Stimulated activated CD8-positive, alpha-beta memory T cell treated with anti-CD3 and anti-CD28 coated beads, Interleukin-2, amount 100 ng/mL, for 1 hour (primary cell): ENCODE data around the gene NPDC1.
A peak's percentile ranks its signal among the peaks of the same experiment; 100 is the strongest.
"Not testable (repeated sequence)": the region's sequence is repeated elsewhere in the genome, so short reads cannot be mapped to it uniquely, and the experiment has no call there.

Experiments
- DNase-seq, 2 donors: peaks; one replicate each; pipeline ENCODE4 v3.0.0-alpha.2; 2020; ENCODE audit warnings: low read depth in 2 of 2

Gene NPDC1

DNA sequence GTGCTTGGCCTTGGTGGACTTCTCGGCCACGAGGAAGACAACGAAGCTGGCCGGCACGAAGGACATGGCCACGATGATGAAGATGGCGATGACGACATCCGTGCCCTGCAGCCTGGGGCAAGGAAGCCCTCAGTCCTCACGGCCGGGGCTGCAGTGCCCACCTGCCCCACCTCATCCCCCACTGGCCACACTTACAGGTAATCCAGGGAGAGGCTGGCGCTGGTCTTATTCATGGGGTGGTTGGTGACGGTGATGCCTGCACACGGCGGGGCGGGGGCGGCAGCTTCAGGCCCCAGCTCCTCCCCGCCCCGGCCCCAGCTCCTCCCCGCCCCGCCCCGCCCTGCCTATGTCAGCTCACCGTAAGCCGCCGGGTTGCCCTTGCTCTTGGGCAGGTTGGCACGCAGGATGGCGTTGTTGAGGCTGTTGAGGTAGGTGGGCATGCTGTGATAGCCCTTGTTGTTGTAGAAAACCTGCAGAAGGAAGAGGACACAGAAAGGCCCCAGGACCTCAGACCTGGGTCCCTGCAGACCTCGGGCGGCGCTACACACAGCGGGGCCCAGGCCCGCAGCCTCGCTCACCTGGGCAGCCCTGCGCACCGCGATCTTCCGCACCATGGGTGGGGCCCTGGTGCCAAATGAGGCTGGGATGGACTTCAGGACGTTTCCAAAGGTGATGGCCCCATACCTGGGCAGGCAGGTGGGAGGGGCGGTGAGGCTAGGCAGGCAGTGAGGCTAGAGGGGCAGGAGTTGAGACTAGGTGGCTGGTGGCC lies 33.9 kb downstream of the NPDC1 start:
- DNase-seq, result no peak

DNA sequence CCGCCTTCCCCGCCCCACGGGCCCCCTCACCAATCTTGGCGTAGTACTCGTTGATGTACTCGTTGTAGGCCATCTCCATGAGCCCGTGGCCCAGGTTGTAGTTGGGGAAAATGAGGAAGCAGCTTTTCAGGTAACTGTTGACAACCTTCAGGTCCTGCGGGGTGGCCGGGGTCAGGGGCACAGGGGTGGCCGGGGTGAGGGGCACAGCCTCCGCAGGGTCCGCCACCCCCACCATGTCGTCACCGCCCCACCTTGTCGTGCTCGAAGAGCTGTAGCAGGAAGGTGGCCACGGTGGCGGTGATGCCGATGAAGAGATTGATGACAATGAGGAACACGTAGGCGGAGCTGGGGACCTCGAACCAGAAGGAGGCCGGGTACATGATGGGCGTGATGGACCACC lies 34.8 kb downstream of the NPDC1 start:
- DNase-seq, result no peak

DNA sequence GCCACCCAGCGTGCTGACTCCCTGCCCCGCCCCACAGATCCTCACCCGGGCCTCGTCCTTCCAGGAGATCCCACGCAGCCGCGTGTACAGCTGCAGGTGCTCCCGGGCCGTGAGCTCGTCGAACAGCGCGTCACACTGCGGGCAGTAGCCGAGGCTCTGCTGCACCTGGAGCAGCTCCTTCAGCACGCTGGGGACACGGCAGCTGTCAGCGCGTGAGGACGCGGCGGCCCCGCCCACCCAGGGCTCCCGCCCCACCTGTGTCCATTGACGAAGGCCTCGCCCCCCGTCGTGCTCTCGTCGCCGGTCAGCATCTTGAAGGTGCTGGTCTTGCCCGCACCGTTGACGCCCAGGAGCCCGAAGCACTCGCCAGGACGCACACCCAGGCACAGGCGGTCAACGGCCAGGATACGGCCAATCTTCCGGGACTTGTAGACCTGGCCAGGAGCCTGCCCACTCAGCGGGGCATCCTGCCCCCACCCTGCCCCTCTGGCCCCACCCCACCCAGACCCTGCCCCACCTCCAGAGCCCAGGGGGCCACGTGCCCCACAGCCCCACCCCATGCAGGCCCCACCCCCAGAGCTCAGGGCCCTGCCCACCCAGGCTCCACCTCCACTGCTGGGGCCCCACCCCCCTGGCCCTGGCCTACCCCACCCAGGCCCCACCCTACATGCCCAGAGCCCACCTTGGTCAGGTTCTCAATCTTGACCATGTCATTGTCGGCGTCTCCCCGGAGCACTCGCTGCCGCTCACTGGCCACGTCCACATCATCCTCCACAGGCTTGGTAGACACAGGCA lies 35.8 kb downstream of the NPDC1 start:
- DNase-seq, result no peak

DNA sequence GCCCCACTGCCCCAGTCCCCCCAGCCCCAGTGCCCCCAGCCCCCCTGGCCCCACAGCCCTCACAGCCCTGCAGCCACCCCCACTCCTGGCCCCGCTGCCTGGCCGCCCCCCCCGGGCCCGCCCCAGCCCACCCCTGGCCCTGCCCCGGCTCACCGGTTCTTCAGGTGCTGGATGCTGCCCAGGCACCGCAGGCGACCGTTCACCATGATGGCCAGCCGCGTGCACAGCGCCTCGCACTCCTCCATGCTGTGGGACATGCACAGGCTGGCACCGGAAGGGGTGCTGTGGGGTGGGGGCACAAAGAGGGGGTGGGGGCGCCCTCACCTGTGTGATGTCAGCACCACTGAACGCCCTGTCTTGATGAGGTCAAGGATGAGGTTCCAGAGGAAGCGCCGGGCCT lies 36.8 kb downstream of the NPDC1 start:
- no peak for DNase-seq

DNA sequence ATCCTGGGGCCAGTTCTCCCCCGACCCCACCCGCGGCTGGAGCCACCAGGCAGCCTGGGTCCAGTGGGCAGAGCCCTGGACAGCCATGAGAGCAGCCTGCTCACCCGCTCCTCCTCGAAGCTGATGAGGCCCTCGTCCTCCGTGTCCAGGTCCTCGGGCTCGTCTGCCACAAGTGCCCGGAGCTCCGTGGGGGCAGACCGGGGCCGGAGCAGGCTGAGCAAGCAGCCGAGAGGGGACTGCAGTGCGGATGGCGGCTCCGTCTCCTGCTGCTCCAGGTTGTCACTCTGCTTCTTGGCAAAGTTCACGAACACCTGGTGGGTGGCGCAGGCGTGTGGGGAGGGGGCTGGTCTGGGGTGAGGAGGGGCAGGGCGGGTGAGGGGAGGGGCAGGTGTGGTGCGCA lies 37.7 kb downstream of the NPDC1 start:
- DNase-seq, result no peak

DNA sequence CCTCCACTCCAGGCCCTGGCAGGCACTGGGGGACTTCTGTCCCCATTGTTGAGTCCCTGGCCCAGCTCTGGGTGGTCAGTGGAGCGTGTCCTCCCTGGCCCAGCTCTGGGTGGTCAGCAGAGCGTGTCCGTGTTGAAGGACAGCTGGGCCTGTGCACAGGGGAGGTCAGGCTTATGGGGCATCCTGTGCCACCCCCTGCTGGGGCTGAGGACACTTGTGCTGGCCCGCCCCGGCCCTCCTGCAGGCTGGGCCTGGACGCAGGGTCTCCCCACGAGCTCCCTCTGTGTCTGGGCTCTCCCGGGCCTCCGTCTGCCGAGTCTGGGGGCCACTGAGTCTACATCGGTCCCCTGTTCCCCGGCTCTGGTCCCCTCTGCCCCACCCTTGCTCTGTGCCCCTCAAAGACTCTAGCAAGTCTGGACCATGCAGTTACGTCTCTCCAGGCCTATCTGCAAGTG lies 38.1 kb downstream of the NPDC1 start:
- DNase-seq, result no peak

DNA sequence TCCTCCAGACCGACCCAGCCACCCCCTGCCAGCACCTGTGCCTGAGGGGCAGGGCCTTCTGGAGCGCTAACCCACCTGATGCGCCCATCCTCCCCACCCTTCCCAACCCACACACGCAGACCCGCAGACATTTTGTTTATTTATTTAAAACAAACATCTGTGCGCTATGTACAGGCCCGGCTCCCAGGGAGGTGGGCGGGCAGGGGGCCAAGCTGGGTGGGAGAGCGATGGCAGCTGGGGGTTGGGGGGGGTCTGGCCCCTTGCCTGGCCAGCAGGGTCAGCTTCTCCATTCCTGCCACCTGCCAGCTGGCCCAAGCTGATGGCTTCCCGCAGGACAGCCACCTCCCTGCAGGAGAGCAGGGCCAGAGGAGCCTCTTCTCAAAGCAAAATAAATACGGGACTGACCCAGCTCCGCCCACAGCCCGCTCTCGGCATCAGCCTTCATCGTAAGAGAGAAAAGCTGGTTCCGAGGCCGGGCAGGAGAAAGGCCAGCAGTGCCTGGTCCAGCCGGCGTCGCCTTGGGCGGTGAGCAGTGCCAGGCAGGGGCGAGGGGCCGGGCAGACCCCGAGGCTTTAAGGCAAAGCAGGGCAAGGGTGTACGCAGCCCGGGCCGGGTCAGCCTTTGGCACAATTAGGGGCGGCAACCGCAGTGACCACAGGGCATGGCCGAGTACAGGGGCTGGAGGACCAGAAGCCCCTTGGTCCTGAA lies 38.7 kb downstream of the NPDC1 start:
- DNase-seq, result no peak

DNA sequence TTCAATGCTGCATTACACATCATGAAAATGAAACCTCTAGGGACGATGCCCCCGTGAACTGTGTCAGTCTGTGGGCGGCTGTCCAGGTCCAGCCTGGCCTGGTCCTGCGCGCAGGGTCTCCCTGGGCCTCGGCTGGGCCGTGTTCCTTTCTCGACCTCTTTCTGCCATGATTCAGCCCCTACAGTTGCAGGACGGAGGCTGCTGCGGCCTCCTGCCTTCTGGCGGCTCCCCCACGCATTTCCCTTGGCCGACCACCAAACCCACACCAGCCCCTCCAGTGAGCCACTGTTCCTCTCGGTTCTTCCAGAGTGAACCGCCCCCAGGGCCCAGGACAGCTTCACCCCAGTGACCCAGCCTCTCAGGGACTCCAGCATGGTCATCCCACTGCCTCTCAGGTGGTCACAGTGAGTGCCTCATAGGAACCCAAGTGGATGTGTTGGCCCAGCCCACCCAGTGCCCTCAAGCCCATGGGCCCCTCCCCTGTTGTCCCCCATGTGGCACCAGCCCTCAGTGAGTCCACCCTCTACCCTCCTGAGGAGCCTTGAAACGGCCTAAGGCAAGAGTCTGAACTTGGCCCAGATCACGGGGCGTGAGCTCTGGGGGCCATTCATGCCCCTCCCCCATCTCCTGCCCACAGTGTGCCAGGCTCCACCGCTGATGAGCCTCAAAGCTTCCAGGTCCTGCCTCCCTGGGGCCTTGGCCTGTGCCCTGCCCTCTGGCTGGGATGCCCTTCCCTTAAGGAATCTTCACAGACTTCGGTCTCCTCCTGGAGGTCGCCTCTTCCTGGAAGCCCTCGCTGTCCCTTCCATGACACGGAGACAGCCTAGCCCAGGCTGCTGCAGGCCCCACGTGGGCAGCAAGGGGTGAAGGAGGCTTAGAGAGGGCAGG lies 39.6 kb downstream of the NPDC1 start:
- DNase-seq, result no peak

DNA sequence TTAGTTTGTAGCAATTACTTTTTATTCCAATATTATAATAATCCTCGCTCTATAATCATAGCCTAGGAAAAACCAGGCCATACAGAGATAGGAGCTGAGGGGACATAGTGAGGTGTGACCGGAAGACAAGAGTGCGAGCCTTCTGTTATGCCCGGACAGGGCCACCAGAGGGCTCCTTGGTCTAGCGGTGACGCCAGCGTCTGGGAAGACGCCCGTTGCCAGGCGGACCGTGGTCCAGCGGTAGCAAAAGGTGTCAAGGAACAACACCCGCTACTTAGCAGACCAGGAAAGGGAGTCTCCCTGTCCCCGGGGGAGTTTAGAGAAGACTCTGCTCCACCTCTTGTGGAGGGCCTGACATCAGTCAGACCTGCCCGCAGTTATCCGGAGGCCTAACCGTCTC lies 41.7 kb downstream of the NPDC1 start:
- not testable (repeated sequence) for DNase-seq

DNA sequence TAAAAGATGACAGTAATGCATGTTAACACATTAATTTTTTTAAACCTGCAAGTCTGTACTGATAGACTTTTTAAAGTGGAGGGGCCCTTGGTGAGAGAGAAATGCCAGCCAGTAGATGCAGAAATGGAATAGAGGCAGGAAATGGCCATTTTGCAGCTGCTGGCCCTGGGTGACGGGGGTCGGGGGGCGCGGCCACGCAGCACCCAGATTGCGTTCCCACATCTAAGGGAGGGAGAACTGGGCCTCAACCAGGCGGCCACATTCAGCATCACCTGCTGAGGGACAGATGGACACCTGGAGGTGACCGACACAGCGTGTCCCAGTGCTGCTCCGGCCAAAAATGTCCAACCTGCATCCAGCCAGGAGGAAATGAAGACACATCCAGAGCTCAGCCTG lies 43.3 kb downstream of the NPDC1 start:
- DNase-seq, result no peak

DNA sequence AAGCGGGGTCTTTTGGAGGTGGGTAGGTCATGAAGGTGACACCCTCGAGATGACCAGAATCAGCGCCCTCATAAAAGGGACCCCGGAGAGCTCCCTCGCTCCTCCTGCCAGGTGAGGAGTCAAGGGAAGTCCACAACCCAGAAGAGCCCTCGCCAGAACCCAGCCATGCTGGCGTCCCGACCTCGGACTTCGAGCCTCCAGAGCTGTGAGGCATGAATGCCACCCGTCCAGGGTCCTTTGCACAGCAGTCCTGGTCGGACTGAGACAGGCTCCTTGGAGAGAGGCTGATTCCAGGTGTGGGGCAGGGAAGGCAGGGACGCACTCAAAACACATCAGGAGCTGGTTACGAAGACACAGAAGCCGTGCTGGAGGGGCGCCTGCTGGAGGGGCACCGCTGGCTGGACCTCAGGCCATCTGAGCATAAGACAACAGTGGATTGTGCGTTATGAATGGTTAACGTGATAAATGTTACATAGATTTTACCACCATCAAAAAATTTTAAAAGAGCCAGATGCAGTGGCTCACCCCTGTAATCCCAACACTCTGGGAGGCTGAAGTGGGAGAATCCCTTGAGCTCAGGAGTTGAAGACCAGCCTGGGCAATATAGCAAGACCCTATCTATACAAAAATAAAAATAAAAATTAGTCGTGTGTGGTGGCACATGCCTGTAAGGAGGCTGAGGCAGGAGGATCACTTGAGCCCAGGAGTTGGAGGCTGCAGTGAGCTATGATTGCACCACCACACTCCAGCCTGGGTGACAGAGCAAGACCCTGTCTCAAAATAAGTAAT lies 43.9 kb downstream of the NPDC1 start:
- DNase-seq, result no peak

DNA sequence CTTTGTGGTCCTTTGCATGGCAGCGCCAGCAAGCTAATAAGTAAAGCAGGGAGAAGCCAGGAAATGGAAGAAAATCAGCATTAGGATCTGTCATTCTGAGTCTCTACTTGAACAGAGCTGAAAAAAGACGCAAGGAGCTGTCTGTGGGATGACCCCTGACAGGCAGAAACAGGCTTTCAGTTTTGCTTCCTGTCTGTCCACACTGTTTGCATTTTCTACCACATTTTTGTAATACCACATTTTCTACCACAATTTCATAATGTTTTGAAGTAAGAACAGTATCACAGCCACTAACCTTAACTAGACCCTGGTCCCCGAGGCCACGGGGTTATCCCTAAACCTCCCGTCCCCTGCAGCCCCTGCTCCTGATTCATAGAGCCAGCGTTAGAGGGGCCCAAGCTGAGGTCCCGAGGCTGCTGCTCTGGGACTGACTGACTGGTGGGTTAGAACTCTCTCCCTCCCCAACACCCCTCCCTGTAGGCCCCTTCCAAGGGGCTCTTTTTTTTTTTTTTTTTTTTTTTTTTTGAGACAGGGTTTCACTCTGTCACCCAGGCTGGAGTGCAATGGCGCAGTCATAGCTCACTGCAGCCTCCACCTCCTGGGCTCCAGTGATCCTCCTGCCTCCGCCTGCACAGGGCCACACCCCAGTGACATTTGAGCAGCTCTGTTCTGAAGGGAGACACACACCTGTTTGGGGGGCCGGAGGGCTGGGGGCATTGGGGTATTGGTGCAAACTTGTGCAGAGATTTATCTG lies 45.6 kb downstream of the NPDC1 start:
- DNase-seq, result no peak

DNA sequence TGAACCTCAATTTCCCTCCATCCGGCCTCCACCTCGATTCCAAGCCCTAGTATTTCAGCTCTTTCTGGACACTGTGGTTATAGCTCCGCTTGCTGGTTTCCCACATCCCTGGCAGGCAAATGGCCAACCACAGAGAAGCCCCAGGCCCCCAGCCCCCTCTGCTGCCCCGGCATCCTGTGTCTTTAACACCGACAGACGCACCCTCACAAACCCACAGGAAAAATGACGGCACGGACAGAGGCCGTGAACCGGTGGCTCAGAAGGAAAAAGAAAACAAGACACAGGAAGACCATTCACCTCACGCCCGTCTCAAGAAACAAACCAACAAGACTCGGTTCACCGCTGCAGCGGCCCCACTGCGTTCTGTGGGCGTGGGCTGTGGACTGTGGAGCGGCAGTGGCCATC lies 48.1 kb downstream of the NPDC1 start:
- DNase-seq, result peak in 1 of 2 donors; percentile 25

DNA sequence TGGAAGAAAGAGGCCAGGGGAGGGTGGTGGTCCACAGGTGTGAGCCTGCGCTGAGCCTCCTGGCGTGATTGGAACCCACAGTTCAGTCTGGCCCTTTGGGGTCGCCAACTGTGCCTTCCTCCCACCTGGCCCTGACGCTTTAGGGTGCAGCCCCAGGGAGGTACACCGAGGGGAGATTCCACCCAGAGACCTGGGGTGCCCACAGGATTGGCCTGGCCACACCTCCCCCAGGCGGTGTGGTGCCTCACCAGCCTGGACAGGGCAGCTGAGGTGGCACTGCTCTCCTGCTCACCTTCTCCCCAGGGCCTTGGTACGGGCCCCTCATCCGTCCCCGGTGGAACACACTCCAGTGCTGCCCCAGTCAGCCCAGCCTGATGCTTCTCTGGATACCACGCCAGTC lies 48.6 kb downstream of the NPDC1 start:
- DNase-seq, result no peak

DNA sequence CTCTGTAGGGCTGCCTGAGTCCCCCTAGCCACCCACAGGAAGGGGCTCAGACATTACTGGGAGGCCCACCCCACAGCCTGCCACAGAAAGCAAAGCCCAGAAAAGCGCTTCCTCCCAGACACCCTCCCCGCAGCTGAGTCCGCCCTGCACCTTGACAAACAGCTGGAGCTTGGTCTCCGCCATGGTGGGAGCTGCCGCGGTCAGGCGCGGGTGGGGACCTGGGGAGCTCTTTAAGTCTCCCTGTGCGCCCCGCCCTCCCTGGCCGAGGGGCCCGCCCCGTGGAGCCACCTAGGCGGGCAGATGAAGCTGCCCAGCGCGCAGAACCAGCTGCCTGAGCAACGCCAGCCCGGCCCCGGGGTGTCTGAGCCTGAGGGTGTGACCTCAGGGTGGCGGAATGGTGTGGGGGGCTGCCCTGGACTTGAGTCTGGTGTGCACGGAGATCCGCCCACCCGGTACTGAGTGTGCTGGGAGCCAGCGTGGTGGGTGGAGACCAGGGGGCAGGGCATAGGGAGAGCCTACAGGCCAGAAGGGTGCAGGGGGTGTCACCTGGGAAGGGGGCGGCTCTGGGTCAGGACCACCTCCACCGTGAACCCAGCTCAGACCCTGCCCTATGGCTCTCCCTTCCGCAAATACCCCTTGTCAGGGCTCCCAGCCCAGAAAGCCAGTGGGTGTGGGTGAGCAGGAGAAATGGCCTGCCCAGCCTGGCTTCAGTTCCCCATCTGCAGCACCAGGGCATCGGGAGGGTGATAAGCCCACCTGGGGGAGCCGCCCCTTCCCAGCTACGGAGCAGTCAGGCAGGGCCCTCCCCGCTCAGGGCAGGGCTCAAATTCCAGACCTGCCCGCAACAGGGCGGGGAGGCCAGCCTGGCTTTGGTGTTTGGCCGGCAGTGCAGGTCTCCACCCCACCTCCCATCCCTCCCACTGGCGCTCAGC lies 49.4 kb downstream of the NPDC1 start, which contains the start of gene CLIC3:
Gene CLIC3, minus strand, starts transcription at position 208 of the 932 bp plus-strand sequence. Its CDS starts 25 bp downstream, at position 183.
- peak; percentile 28 to 43 for DNase-seq

DNA sequence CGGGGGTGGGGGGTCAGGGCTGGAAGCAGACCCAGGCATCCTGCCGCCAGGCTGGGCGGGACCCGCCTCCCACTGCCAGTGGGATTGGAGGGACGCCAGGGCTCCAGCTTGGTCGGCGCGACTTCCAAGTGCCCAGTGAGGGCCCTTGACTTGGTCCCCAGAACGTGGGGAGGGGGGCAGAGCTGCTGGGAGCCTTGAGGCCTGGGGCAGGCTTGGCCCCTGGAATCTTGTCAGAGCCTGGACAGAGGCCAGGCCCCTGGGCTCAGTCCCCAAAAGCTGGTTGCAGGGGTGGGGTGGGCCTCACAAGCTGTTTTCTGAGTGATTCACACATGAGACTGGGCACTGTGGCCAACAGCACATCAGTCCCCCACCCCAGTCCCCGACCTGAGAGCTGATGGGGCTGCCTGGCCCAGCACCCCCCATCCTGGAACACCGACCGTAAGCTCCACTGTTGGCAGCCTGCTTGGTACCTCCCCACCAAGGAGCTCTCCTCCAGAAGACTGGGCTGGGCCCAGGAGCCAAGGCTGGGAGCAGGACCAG lies 50.1 kb downstream of the NPDC1 start:
- DNase-seq, result no peak

DNA sequence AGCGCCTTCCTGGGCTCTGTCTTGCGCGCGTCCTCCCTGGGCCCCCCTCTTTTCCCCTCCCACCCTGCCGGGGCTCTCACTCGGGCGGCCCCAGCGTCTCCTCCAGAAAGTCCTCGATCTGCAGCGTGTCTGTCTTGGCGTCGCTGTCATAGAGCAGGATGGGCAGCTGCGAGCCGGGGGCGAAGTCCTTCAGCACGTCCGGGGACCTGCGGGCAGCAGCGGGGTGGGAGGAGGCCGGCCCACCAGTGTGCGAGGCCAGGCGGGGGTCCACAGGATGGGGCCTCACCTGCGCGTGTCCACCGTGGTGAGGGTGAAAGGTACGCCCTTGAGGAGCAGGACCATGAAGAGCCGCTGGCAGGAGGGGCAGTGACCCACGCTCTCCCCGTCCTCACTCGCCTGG lies 50.6 kb downstream of the NPDC1 start:
- no peak for DNase-seq

DNA sequence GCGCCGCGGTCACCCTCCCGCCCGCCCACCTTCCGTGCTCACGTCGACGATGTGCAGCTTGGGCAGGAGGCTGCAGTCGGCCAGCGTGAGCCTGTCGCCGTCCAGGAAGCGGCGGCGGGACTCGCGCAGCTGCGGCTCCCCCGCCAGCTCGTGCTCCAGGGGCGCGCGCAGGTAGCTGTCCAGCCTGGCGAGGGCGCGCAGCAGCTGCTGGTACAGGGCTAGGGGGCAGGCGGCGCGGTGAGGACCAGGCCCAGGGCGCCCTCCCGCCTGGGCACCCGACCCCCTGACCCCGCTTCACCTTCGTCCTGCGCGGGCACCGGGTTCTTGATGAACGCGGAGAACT lies 51.1 kb downstream of the NPDC1 start:
- no peak for DNase-seq
